ENCODE data around the gene YRDC. TPM values are rescaled to one million over a fixed set of nuclear protein-coding genes. Genes with fewer than 3 reads are reported as not detected.

YRDC gene
- total RNA-seq, 2 donors from 2014 or later = 8.7 to 9.7 TPM

GRCh38 chr1:37831809-37832208 lies 23.8 kb upstream of the YRDC start:
- ATAC-seq (ENCODE audit: insufficient number of reproducible peaks, low FRiP score, low read depth) = peak; percentile 43
- no peaks in the 10 kb centered on the region for H3K4me1 ChIP-seq (ENCODE audit: control insufficient read depth in 1 of 2, low read depth in 2 of 2)
- no peaks in the 10 kb centered on the region for H3K9me3 ChIP-seq
- TF ChIP-seq CTCF (IDR thresholded peaks at IDR 0.05) = no peak
- peaks cover 49% of the 10 kb centered on the region for H3K36me3 ChIP-seq
- DNase-seq (ENCODE audit: low spot score) = no peak
- no peaks in the 10 kb centered on the region for H3K27me3 ChIP-seq (replicated peaks; ENCODE audit: insufficient read depth)
- H3K27ac ChIP-seq = no peak overlapping the region
- H3K4me3 ChIP-seq = no peak overlapping the region

GRCh38 chr1:37831109-37831508 lies 23.1 kb upstream of the YRDC start:
- DNase-seq (ENCODE audit: low spot score) (no peak), ATAC-seq (ENCODE audit: insufficient number of reproducible peaks, low FRiP score, low read depth) (no peak)
- Histone ChIP-seq H3K27me3 (replicated peaks; ENCODE audit: insufficient read depth) (no peaks in the 10 kb centered on the region), H3K9me3 (no peaks in the 10 kb centered on the region), H3K4me1 (ENCODE audit: control insufficient read depth in 1 of 2, low read depth in 2 of 2) (no peaks in the 10 kb centered on the region), H3K27ac (no peak overlapping the region), H3K4me3 (no peak overlapping the region), H3K36me3 (peaks cover 47% of the 10 kb centered on the region)
- TF ChIP-seq CTCF (IDR thresholded peaks at IDR 0.05) = no peak

- no peak for TF ChIP-seq CTCF (IDR thresholded peaks at IDR 0.05)
- Histone ChIP-seq H3K9me3 (no peaks in the 10 kb centered on the region), H3K36me3 (peaks cover 35% of the 10 kb centered on the region), H3K4me3 (no peak overlapping the region), H3K27ac (no peak overlapping the region), H3K27me3 (replicated peaks; ENCODE audit: insufficient read depth) (no peaks in the 10 kb centered on the region), H3K4me1 (ENCODE audit: control insufficient read depth in 1 of 2, low read depth in 2 of 2) (no peaks in the 10 kb centered on the region)
- DNase-seq (ENCODE audit: low spot score) = no peak
- ATAC-seq (ENCODE audit: insufficient number of reproducible peaks, low FRiP score, low read depth) = no peak
Measured at GRCh38 chr1:37828410-37829074, 20.5 kb upstream of the YRDC start.

GRCh38 chr1:37825506-37825905 lies 17.5 kb upstream of the YRDC start:
- TF ChIP-seq CTCF (IDR thresholded peaks at IDR 0.05) = no peak
- no peaks in the 10 kb centered on the region for H3K4me1 ChIP-seq (ENCODE audit: control insufficient read depth in 1 of 2, low read depth in 2 of 2)
- DNase-seq (ENCODE audit: low spot score) (no peak), ATAC-seq (ENCODE audit: insufficient number of reproducible peaks, low FRiP score, low read depth) (no peak)
- no peaks in the 10 kb centered on the region for H3K27me3 ChIP-seq (replicated peaks; ENCODE audit: insufficient read depth)
- no peak overlapping the region for H3K4me3 ChIP-seq
- H3K9me3 ChIP-seq = no peaks in the 10 kb centered on the region
- H3K36me3 ChIP-seq = peaks cover 34% of the 10 kb centered on the region
- H3K27ac ChIP-seq = no peak overlapping the region

GRCh38 chr1:37824001-37824400 lies 16.0 kb upstream of the YRDC start:
- Histone ChIP-seq H3K4me1 (ENCODE audit: control insufficient read depth in 1 of 2, low read depth in 2 of 2) (no peaks in the 10 kb centered on the region), H3K9me3 (no peaks in the 10 kb centered on the region), H3K4me3 (no peak overlapping the region), H3K27me3 (replicated peaks; ENCODE audit: insufficient read depth) (no peaks in the 10 kb centered on the region), H3K27ac (no peak overlapping the region), H3K36me3 (peaks cover 39% of the 10 kb centered on the region)
- ATAC-seq (ENCODE audit: insufficient number of reproducible peaks, low FRiP score, low read depth) (no peak), DNase-seq (ENCODE audit: low spot score) (no peak)
- TF ChIP-seq CTCF (IDR thresholded peaks at IDR 0.05) = no peak

Data from thoracic aorta (tissue), 2 donors.